Thyroid gland (tissue), 4 donors: ENCODE measurements around the gene PPIC. TPM values are rescaled to one million over a fixed set of nuclear protein-coding genes. Genes with fewer than 3 reads are reported as not detected.

Experiments
- DNase-seq, 2 donors: peaks; one replicate each; pipeline ENCODE4 v3.0.0-alpha.2; 2019
- H3K27ac ChIP-seq, 3 donors: fragments of 200-600 bp; sonication (generic); 1 replicate in 2 of 3; 2 replicates in 1 of 3; pipeline ENCODE4 v1.5.1; 2016 to 2019; ENCODE audit warnings: mild to moderate bottlenecking in 1 of 3, moderate library complexity in 1 of 3
- H3K27me3 ChIP-seq: fragments of 200-600 bp; sonication (generic); one replicate; pipeline ENCODE4 v1.5.1; 2019
- H3K36me3 ChIP-seq, 2 donors: fragments of 200-600 bp; sonication (generic); one replicate each; pipeline ENCODE4 v1.5.1; 2016 to 2019
- H3K4me1 ChIP-seq, 2 donors: fragments of 200-600 bp; sonication (generic); one replicate each; pipeline ENCODE4 v1.5.1; 2017 to 2019
- H3K4me3 ChIP-seq, 3 donors: fragments of 200-600 bp; sonication (generic); replicated peaks in 1 of 3; 1 replicate in 2 of 3; 2 replicates in 1 of 3; pipeline ENCODE4 v1.5.1; 2016; ENCODE audit warnings: mild to moderate bottlenecking in 1 of 3
- H3K9me3 ChIP-seq: fragments of 200-600 bp; sonication (generic); one replicate; pipeline ENCODE4 v1.5.1; 2017
- CTCF ChIP-seq, 6 experiments: fragments of 200-600 bp in 3 of 6; fragments of 450-650 bp in 3 of 6; sonication (generic) in 3 of 6; IDR thresholded peaks; one replicate each; pipeline ENCODE4 v1.5.1; 2016 to 2019; ENCODE audit warnings: antibody characterized with exemption in 6 of 6, mild to moderate bottlenecking in 2 of 6, inconsistent platforms in 1 of 6, moderate library complexity in 1 of 6
- POLR2A ChIP-seq, 2 donors: fragments of 450-650 bp; IDR thresholded peaks; one replicate each; pipeline ENCODE4 v1.6.1; 2017; ENCODE audit warnings: antibody characterized with exemption in 2 of 2, mild to moderate bottlenecking in 2 of 2, moderate library complexity in 1 of 2
- WGBS, 2 donors: methylation state at CpG; one replicate each; pipeline ENCODE4 v1.1.5; 2017; 5-methylcytosine and 5-hydroxymethylcytosine counted together
- intact Hi-C: fragments of 100-400 bp; cut with DNase I; formaldehyde crosslinking; loops from one replicate; pipeline ENCODE4 v1.15.1; 2023
- total RNA-seq, 4 donors: library from RNA; depleted of rRNA; stranded (reverse); fragments of >200 nt; gene quantifications; one replicate each; pipeline ENCODE4 v1.2.3, GENCODE V29; 2016

The PPIC gene
- total RNA-seq, 4 donors from 2014 or later = 28.3 to 122 (median 70.5) TPM

GRCh38 chr5:123000731-123001130 lies 35.8 kb downstream of the PPIC start:
- no peak for TF ChIP-seq POLR2A (IDR thresholded peaks at IDR 0.05)
- TF ChIP-seq CTCF (IDR thresholded peaks at IDR 0.05) = no peak
- no peak for DNase-seq
- H3K4me1 ChIP-seq = no peaks in the 10 kb centered on the region
- H3K27ac ChIP-seq = no peak overlapping the region
- H3K36me3 ChIP-seq = no peaks in the 10 kb centered on the region
- intact Hi-C loops = no loop called here
- WGBS, 2 donors = 93 to 96% methylated on average over 1 of the region's 1 CpG
- H3K4me3 ChIP-seq = no peak overlapping the region
- H3K27me3 ChIP-seq = no peaks in the 10 kb centered on the region
- no peaks in the 10 kb centered on the region for H3K9me3 ChIP-seq

DNA sequence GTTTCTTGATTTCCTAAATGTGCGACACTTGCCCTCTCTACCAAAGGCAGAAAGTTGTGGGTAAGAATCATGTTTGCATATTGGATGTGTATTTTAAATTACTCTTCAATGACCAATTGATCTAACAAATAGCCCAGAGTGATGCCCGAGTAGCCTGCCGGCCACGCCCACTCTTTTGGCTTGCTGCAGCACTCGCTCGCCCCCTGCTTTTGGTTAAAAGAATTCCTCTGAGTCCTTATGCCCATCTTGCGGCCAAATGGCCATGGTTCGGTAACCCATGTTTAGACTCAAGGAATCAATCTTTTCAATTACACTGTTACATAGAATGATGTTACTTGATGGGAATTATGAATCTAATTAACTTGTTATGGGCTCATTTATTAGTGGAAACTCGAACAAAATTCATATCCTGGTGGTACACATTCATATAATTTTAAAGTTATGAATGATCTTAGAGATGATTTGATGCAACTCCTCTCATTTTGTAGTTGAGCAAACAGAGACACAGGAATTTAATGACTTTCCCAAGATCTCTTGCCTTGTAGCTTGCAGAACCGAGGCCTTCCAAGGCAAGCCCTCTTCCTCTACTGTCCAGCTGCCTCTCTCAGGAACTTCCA lies 36.5 kb downstream of the PPIC start:
- H3K9me3 ChIP-seq = no peaks in the 10 kb centered on the region
- no peak overlapping the region for H3K27ac ChIP-seq
- 66 to 73% methylated on average over 10 of the region's 10 CpGs for WGBS, 2 donors
- H3K27me3 ChIP-seq = no peaks in the 10 kb centered on the region
- intact Hi-C loops = no loop called here
- H3K4me1 ChIP-seq = no peaks in the 10 kb centered on the region
- TF ChIP-seq CTCF (IDR thresholded peaks at IDR 0.05) (peak in 3 of 6 experiments; percentile 31 to 42 (median 40)), POLR2A (IDR thresholded peaks at IDR 0.05) (no peak)
- no peak overlapping the region for H3K4me3 ChIP-seq
- peak; percentile 21 to 31 for DNase-seq
- H3K36me3 ChIP-seq = no peaks in the 10 kb centered on the region

DNA sequence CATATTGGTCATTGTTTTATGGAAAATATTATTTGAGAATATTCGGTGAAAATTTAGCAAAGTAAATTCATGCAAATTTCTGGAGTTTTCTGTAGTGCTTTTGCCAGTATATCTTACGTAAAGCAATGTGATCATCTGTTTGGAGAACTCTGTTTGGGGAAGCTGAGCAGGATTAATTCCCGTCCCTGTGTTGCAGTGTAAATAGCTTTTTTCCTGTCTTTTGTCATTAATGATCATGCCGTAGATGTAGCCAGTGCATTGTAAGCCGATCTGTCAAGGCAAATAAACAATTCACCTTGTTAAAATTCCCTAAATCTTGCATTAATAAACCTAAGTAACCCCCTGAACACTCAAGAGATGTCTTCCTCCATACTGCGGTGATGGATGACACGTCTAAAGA lies 39.2 kb downstream of the PPIC start:
- DNase-seq = no peak
- no peaks in the 10 kb centered on the region for H3K36me3 ChIP-seq
- H3K9me3 ChIP-seq = no peaks in the 10 kb centered on the region
- WGBS, 2 donors = 70 to 89% methylated on average over 7 of the region's 7 CpGs
- peaks cover 5 to 13% of the 10 kb centered on the region in 2 donors for H3K4me1 ChIP-seq
- H3K4me3 ChIP-seq = no peak overlapping the region
- TF ChIP-seq CTCF (IDR thresholded peaks at IDR 0.05) = no peak
- TF ChIP-seq POLR2A (IDR thresholded peaks at IDR 0.05) = no peak
- intact Hi-C loops = no loop called here
- H3K27ac ChIP-seq = no peak overlapping the region
- no peaks in the 10 kb centered on the region for H3K27me3 ChIP-seq

DNA sequence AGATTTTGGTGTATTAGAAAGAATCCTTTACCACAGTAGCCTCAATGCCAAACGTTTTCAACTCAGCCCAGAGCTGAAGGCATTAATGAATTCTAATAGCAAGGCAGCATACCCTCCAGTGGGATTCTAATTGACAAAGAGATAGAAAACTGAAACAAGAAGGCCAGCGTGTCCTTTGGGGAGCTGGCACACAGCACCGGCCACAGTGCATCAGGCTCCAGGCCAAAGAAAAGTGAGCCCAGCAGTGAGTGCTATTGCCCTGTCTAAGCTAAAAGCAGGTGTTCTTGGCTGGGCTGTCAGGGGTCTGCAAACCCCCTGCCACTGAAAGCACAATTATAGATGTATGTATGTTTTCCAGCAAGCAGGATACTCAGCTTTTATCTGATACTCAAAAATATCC lies 40.4 kb downstream of the PPIC start:
- H3K4me1 ChIP-seq = peaks cover 5 to 18% of the 10 kb centered on the region in 2 donors
- H3K36me3 ChIP-seq = no peaks in the 10 kb centered on the region
- no peaks in the 10 kb centered on the region for H3K27me3 ChIP-seq
- DNase-seq = no peak
- H3K27ac ChIP-seq = no peak overlapping the region
- TF ChIP-seq POLR2A (IDR thresholded peaks at IDR 0.05) = no peak
- no peak for TF ChIP-seq CTCF (IDR thresholded peaks at IDR 0.05)
- 92 to 96% methylated on average over 3 of the region's 3 CpGs for WGBS, 2 donors
- no peak overlapping the region for H3K4me3 ChIP-seq
- intact Hi-C loops = no loop called here
- H3K9me3 ChIP-seq = no peaks in the 10 kb centered on the region

- Histone ChIP-seq H3K9me3 (no peaks in the 10 kb centered on the region), H3K27ac (no peak overlapping the region), H3K27me3 (no peaks in the 10 kb centered on the region), H3K4me1 (peaks cover 5 to 10% of the 10 kb centered on the region in 2 donors), H3K4me3 (no peak overlapping the region), H3K36me3 (no peaks in the 10 kb centered on the region)
- intact Hi-C loops = no loop called here
- TF ChIP-seq POLR2A (IDR thresholded peaks at IDR 0.05) (no peak), CTCF (IDR thresholded peaks at IDR 0.05) (no peak)
- 87 to 91% methylated on average over 2 of the region's 2 CpGs for WGBS, 2 donors
- DNase-seq = no peak
Measured at GRCh38 chr5:122985954-122986721, 50.4 kb downstream of the PPIC start.
